ENCODE results near the gene RARRES2. TPM values are rescaled to one million over a fixed set of nuclear protein-coding genes. Genes with fewer than 3 reads are reported as not detected.

The RARRES2 gene
- polyA plus RNA-seq, 1 donor (not counting 4 experiments of a cell fraction or from before 2014, with no cell fraction given): not detected

- dilution Hi-C loops (cut with MboI; ENCODE audit: extremely low pct_ligation_motif_present, low sequenced_read_pairs): no loop called here
- H3K27ac ChIP-seq (ENCODE audit: control insufficient read depth, insufficient read depth, low read length): no peak overlapping the region
- H3K27me3 ChIP-seq (ENCODE audit: control insufficient read depth, extremely low read depth, insufficient read depth, low read length): no peaks in the 10 kb centered on the region
- no peak for DNase-seq (ENCODE audit: low read depth, low spot score)
- H2AFZ ChIP-seq (ENCODE audit: control insufficient read depth, low read length): no peak overlapping the region
- no peak overlapping the region for H3K9ac ChIP-seq (ENCODE audit: control insufficient read depth, extremely low read depth, insufficient read depth, low read length)
- no peak overlapping the region for H3K4me3 ChIP-seq (ENCODE audit: control insufficient read depth in 2 of 3, extremely low read depth in 1 of 3, insufficient read depth in 2 of 3, low read depth in 1 of 3, low read length in 3 of 3)
- TF ChIP-seq EZH2 (IDR thresholded peaks at IDR 0.05; ENCODE audit: low read length) (no peak), CTCF (optimal IDR thresholded peaks at IDR 0.05 in 1 of 3, IDR thresholded peaks at IDR 0.05 in 1 of 3, conservative IDR thresholded peaks at IDR 0.05 in 1 of 3; ENCODE audit: extremely low read depth in 1 of 3, insufficient read depth in 2 of 3, low read length in 3 of 3) (no peak)
- peaks cover 14% of the 10 kb centered on the region for H3K4me1 ChIP-seq (ENCODE audit: control insufficient read depth, extremely low read depth, insufficient read depth, low read length)
- H4K20me1 ChIP-seq (ENCODE audit: control insufficient read depth, extremely low read depth, insufficient read depth, low read length): no peaks in the 10 kb centered on the region
- peaks cover 0 to 2% of the 10 kb centered on the region in 2 experiments for H3K36me3 ChIP-seq (ENCODE audit: control insufficient read depth in 2 of 2, extremely low read depth in 1 of 2, insufficient read depth in 2 of 2, low read length in 2 of 2)
- FAIRE-seq: no peak
- H3K79me2 ChIP-seq (ENCODE audit: control insufficient read depth, insufficient read depth, low read length): peaks cover 5% of the 10 kb centered on the region
- no peak overlapping the region for H3K4me2 ChIP-seq (ENCODE audit: control insufficient read depth, extremely low read depth, insufficient read depth, low read depth, low read length)
- H3K9me1 ChIP-seq (ENCODE audit: control insufficient read depth, extremely low read depth, insufficient read depth, low read length): no peaks in the 10 kb centered on the region
- H3K9me3 ChIP-seq (ENCODE audit: control insufficient read depth, low read depth, low read length): no peaks in the 10 kb centered on the region
These were observed 43.2 kb upstream of the RARRES2 start for GRCh38 chr7:150384406-150385301.

GRCh38 chr7:150383710-150384397 lies 42.4 kb upstream of the RARRES2 start:
- TF ChIP-seq EZH2 (IDR thresholded peaks at IDR 0.05; ENCODE audit: low read length): no peak
- TF ChIP-seq CTCF (optimal IDR thresholded peaks at IDR 0.05 in 1 of 3, IDR thresholded peaks at IDR 0.05 in 1 of 3, conservative IDR thresholded peaks at IDR 0.05 in 1 of 3; ENCODE audit: extremely low read depth in 1 of 3, insufficient read depth in 2 of 3, low read length in 3 of 3): no peak
- Histone ChIP-seq H3K4me1 (ENCODE audit: control insufficient read depth, extremely low read depth, insufficient read depth, low read length) (peaks cover 14% of the 10 kb centered on the region), H3K27ac (ENCODE audit: control insufficient read depth, insufficient read depth, low read length) (no peak overlapping the region), H3K9me1 (ENCODE audit: control insufficient read depth, extremely low read depth, insufficient read depth, low read length) (no peaks in the 10 kb centered on the region), H3K27me3 (ENCODE audit: control insufficient read depth, extremely low read depth, insufficient read depth, low read length) (no peaks in the 10 kb centered on the region), H2AFZ (ENCODE audit: control insufficient read depth, low read length) (no peak overlapping the region), H3K9me3 (ENCODE audit: control insufficient read depth, low read depth, low read length) (no peaks in the 10 kb centered on the region), H3K36me3 (ENCODE audit: control insufficient read depth in 2 of 2, extremely low read depth in 1 of 2, insufficient read depth in 2 of 2, low read length in 2 of 2) (peaks cover 0 to 2% of the 10 kb centered on the region in 2 experiments), H3K79me2 (ENCODE audit: control insufficient read depth, insufficient read depth, low read length) (peaks cover 5% of the 10 kb centered on the region), H3K9ac (ENCODE audit: control insufficient read depth, extremely low read depth, insufficient read depth, low read length) (no peak overlapping the region), H3K4me3 (ENCODE audit: control insufficient read depth in 2 of 3, extremely low read depth in 1 of 3, insufficient read depth in 2 of 3, low read depth in 1 of 3, low read length in 3 of 3) (no peak overlapping the region), H3K4me2 (ENCODE audit: control insufficient read depth, extremely low read depth, insufficient read depth, low read depth, low read length) (no peak overlapping the region), H4K20me1 (ENCODE audit: control insufficient read depth, extremely low read depth, insufficient read depth, low read length) (no peaks in the 10 kb centered on the region)
- FAIRE-seq: no peak
- dilution Hi-C loops (cut with MboI; ENCODE audit: extremely low pct_ligation_motif_present, low sequenced_read_pairs): no loop called here
- DNase-seq (ENCODE audit: low read depth, low spot score): no peak
